Stimulated activated naive B cell treated with anti-CD40 and anti-IgM and Interleukin-4, amounts not matched to agents 10 μg/mL and 1 μg/mL and 100 μg/mL, for 72 hours (primary cell): ENCODE measurements around the gene NCF1.
"Not testable (repeated sequence)": the region's sequence is repeated elsewhere in the genome, so short reads cannot be mapped to it uniquely, and the experiment has no call there.

Source experiments
- ATAC-seq, 2 donors: fragments of 150-1000 bp; cut with Tn5 transposase; replicated peaks; 2 replicates each; pipeline ENCODE4 v1.10.0; 2021; ENCODE audit warnings: moderate library complexity in 1 of 2
- DNase-seq: peaks from one replicate; pipeline ENCODE4 v3.0.0; 2021
- H3K27ac Mint-ChIP-seq: one replicate; pipeline ENCODE4 v1.8.0; 2022; ENCODE audit warnings: mild to moderate bottlenecking, mixed read lengths
- H3K27me3 Mint-ChIP-seq, 2 donors: one replicate each; pipeline ENCODE4 v1.8.0; 2022; ENCODE audit warnings: mixed read lengths in 2 of 2
- H3K36me3 Mint-ChIP-seq, 2 donors: one replicate each; pipeline ENCODE4 v1.8.0; 2022; ENCODE audit warnings: mixed read lengths in 2 of 2, mild to moderate bottlenecking in 1 of 2
- H3K4me1 Mint-ChIP-seq, 2 donors: one replicate each; pipeline ENCODE4 v1.8.0; 2022; ENCODE audit warnings: mixed read lengths in 2 of 2, mild to moderate bottlenecking in 1 of 2
- H3K4me3 Mint-ChIP-seq, 2 donors: one replicate each; pipeline ENCODE4 v1.8.0; 2022; ENCODE audit warnings: mild to moderate bottlenecking in 2 of 2, mixed read lengths in 2 of 2, moderate library complexity in 1 of 2
- H3K9me3 Mint-ChIP-seq, 2 donors: one replicate each; pipeline ENCODE4 v1.8.0; 2022; ENCODE audit warnings: mixed read lengths in 2 of 2, mild to moderate bottlenecking in 1 of 2

Gene NCF1

GRCh38 chr7:74773760-74774750 lies at the start of gene NCF1:
Gene NCF1 (plus strand): TSS chr7:74774011. CDS start chr7:74774032, 21 bp downstream.
- ATAC-seq = peak; percentile 95
- not testable (repeated sequence) for DNase-seq, H3K4me3 Mint-ChIP-seq, H3K9me3 Mint-ChIP-seq, H3K36me3 Mint-ChIP-seq, H3K27me3 Mint-ChIP-seq, H3K27ac Mint-ChIP-seq, H3K4me1 Mint-ChIP-seq

GRCh38 chr7:74725840-74726239 lies 48.0 kb upstream of the NCF1 start:
- H3K27me3 Mint-ChIP-seq = no peaks in the 10 kb centered on the region
- H3K27ac Mint-ChIP-seq = no peak overlapping the region
- DNase-seq (no peak), ATAC-seq (no peak)
- H3K36me3 Mint-ChIP-seq = peaks cover 8 to 24% of the 10 kb centered on the region in 2 donors
- no peaks in the 10 kb centered on the region for H3K4me1 Mint-ChIP-seq
- H3K9me3 Mint-ChIP-seq = no peaks in the 10 kb centered on the region
- no peak overlapping the region for H3K4me3 Mint-ChIP-seq

GRCh38 chr7:74726309-74727101 lies 47.3 kb upstream of the NCF1 start:
- no peaks in the 10 kb centered on the region for H3K27me3 Mint-ChIP-seq
- H3K9me3 Mint-ChIP-seq = no peaks in the 10 kb centered on the region
- no peaks in the 10 kb centered on the region for H3K4me1 Mint-ChIP-seq
- ATAC-seq (no peak), DNase-seq (no peak)
- H3K4me3 Mint-ChIP-seq = no peak overlapping the region
- H3K36me3 Mint-ChIP-seq = peaks cover 10 to 28% of the 10 kb centered on the region in 2 donors
- H3K27ac Mint-ChIP-seq = no peak overlapping the region

GRCh38 chr7:74728686-74729085 lies 45.1 kb upstream of the NCF1 start:
- ATAC-seq, H3K4me3 Mint-ChIP-seq, DNase-seq, H3K4me1 Mint-ChIP-seq, H3K9me3 Mint-ChIP-seq, H3K27ac Mint-ChIP-seq, H3K27me3 Mint-ChIP-seq: not testable (repeated sequence)
- H3K36me3 Mint-ChIP-seq = peaks cover 5 to 18% of the 10 kb centered on the region in 2 donors

- not testable (repeated sequence) for H3K9me3 Mint-ChIP-seq, H3K27me3 Mint-ChIP-seq, H3K4me1 Mint-ChIP-seq, ATAC-seq, H3K4me3 Mint-ChIP-seq, H3K27ac Mint-ChIP-seq, DNase-seq
- peaks cover 2 to 12% of the 10 kb centered on the region in 2 donors for H3K36me3 Mint-ChIP-seq
Measured at GRCh38 chr7:74730186-74730585, 43.6 kb upstream of the NCF1 start.

GRCh38 chr7:74739974-74740703 lies 33.7 kb upstream of the NCF1 start:
- H3K4me3 Mint-ChIP-seq, ATAC-seq, DNase-seq, H3K27me3 Mint-ChIP-seq, H3K4me1 Mint-ChIP-seq, H3K36me3 Mint-ChIP-seq, H3K27ac Mint-ChIP-seq, H3K9me3 Mint-ChIP-seq: not testable (repeated sequence)

- DNase-seq, H3K27me3 Mint-ChIP-seq, H3K36me3 Mint-ChIP-seq, H3K4me1 Mint-ChIP-seq, H3K9me3 Mint-ChIP-seq, H3K4me3 Mint-ChIP-seq, H3K27ac Mint-ChIP-seq, ATAC-seq: not testable (repeated sequence)
Measured at GRCh38 chr7:74743936-74744557, 29.8 kb upstream of the NCF1 start.

- DNase-seq, ATAC-seq, H3K4me1 Mint-ChIP-seq, H3K27ac Mint-ChIP-seq, H3K4me3 Mint-ChIP-seq, H3K9me3 Mint-ChIP-seq, H3K36me3 Mint-ChIP-seq, H3K27me3 Mint-ChIP-seq: not testable (repeated sequence)
Measured at GRCh38 chr7:74753921-74754482, 19.8 kb upstream of the NCF1 start.

- H3K27ac Mint-ChIP-seq, H3K9me3 Mint-ChIP-seq: not testable (repeated sequence)
Measured at GRCh38 chr7:74756673-74757072, 17.1 kb upstream of the NCF1 start.

GRCh38 chr7:74758268-74758667 lies 15.5 kb upstream of the NCF1 start:
- not testable (repeated sequence) for H3K4me3 Mint-ChIP-seq, H3K27ac Mint-ChIP-seq, H3K4me1 Mint-ChIP-seq

More at GRCh38 chr7:74756673-74757072, 17.1 kb upstream of the NCF1 start:
- not testable (repeated sequence) for DNase-seq, H3K4me1 Mint-ChIP-seq, H3K27me3 Mint-ChIP-seq, H3K36me3 Mint-ChIP-seq, H3K4me3 Mint-ChIP-seq
- peak; percentile 63 to 70 for ATAC-seq

GRCh38 chr7:74758982-74759381 lies 14.8 kb upstream of the NCF1 start:
- not testable (repeated sequence) for H3K27me3 Mint-ChIP-seq, DNase-seq, ATAC-seq, H3K9me3 Mint-ChIP-seq, H3K4me1 Mint-ChIP-seq, H3K4me3 Mint-ChIP-seq, H3K27ac Mint-ChIP-seq, H3K36me3 Mint-ChIP-seq

More at GRCh38 chr7:74758268-74758667, 15.5 kb upstream of the NCF1 start:
- H3K36me3 Mint-ChIP-seq, H3K9me3 Mint-ChIP-seq, DNase-seq, H3K27me3 Mint-ChIP-seq, ATAC-seq: not testable (repeated sequence)

- DNase-seq, H3K27me3 Mint-ChIP-seq, H3K4me3 Mint-ChIP-seq, H3K9me3 Mint-ChIP-seq, H3K36me3 Mint-ChIP-seq, H3K27ac Mint-ChIP-seq, H3K4me1 Mint-ChIP-seq: not testable (repeated sequence)
- ATAC-seq = peak; percentile 40 to 43
Measured at GRCh38 chr7:74765205-74765918, 8.4 kb upstream of the NCF1 start.

- peak; percentile 66 to 67 for ATAC-seq
- not testable (repeated sequence) for H3K9me3 Mint-ChIP-seq, H3K27me3 Mint-ChIP-seq, H3K27ac Mint-ChIP-seq, H3K4me3 Mint-ChIP-seq, H3K36me3 Mint-ChIP-seq, H3K4me1 Mint-ChIP-seq, DNase-seq
Measured at GRCh38 chr7:74766509-74766908, 7.3 kb upstream of the NCF1 start.
